ENCODE measurements around the gene STX4. TPM values are rescaled to one million over a fixed set of nuclear protein-coding genes. Genes with fewer than 3 reads are reported as not detected.

The STX4 gene
- total RNA-seq, 1 donor from 2014 or later, result 48.0 TPM

DNA sequence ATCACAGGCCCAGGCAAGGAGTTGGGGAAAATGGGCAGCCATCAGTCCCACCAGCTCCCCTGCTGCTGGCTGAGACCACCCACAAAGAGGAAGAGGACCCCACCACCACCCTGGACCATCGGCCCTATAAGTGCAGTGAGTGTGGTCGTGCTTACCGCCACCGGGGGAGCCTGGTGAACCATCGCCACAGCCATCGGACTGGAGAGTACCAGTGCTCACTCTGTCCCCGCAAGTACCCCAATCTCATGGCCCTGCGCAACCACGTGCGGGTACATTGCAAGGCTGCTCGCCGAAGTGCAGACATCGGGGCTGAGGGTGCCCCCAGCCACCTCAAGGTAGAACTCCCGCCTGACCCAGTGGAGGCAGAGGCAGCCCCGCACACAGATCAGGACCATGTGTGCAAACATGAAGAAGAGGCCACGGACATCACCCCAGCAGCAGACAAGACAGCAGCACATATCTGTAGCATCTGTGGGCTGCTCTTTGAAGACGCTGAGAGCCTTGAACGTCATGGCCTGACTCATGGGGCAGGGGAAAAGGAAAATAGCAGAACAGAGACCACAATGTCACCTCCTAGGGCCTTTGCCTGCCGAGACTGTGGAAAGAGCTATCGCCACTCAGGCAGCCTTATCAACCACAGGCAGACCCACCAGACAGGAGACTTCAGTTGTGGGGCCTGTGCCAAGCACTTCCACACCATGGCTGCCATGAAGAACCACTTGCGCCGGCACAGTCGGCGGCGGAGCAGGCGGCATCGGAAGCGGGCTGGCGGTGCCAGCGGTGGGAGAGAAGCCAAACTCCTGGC, 44.4 kb downstream of the STX4 start:
- peaks cover 14% of the 10 kb centered on the region for H3K36me3 Mint-ChIP-seq (ENCODE audit: low read depth)
- peaks cover 22% of the 10 kb centered on the region for H3K4me1 Mint-ChIP-seq (ENCODE audit: low read depth)
- H3K9me3 Mint-ChIP-seq (ENCODE audit: low read depth), result no peaks in the 10 kb centered on the region
- no peak overlapping the region for H3K4me3 Mint-ChIP-seq (ENCODE audit: unreplicated experiment)
- no peak overlapping the region for H3K27ac Mint-ChIP-seq (ENCODE audit: unreplicated experiment)
- no peaks in the 10 kb centered on the region for H3K27me3 Mint-ChIP-seq (ENCODE audit: low read depth)
- DNase-seq (ENCODE audit: low spot score), result no peak
- TF ChIP-seq, protein P1, sequence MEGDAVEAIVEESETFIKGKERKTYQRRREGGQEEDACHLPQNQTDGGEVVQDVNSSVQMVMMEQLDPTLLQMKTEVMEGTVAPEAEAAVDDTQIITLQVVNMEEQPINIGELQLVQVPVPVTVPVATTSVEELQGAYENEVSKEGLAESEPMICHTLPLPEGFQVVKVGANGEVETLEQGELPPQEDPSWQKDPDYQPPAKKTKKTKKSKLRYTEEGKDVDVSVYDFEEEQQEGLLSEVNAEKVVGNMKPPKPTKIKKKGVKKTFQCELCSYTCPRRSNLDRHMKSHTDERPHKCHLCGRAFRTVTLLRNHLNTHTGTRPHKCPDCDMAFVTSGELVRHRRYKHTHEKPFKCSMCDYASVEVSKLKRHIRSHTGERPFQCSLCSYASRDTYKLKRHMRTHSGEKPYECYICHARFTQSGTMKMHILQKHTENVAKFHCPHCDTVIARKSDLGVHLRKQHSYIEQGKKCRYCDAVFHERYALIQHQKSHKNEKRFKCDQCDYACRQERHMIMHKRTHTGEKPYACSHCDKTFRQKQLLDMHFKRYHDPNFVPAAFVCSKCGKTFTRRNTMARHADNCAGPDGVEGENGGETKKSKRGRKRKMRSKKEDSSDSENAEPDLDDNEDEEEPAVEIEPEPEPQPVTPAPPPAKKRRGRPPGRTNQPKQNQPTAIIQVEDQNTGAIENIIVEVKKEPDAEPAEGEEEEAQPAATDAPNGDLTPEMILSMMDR (IDR thresholded peaks at IDR 0.05), result no peak

DNA sequence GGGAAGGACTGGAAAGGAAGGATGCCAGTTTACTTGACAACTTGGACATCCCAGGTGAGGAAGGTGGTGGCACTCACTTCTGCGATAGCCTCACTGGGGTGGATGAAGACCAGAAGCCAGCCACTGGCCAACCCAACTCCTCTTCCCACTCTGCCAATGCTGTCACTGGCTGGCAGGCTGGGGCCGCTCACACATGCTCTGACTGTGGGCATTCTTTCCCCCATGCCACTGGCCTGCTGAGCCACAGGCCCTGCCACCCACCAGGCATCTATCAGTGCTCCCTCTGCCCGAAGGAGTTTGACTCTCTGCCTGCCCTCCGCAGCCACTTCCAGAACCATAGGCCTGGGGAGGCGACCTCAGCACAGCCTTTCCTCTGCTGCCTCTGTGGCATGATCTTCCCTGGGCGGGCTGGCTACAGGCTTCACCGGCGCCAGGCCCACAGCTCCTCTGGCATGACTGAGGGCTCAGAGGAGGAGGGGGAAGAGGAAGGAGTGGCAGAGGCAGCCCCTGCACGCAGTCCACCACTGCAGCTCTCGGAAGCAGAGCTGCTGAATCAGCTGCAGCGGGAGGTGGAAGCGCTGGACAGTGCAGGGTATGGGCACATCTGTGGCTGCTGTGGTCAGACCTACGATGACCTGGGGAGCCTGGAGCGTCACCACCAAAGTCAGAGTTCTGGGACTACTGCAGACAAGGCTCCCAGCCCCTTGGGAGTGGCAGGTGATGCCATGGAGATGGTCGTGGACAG, 45.4 kb downstream of the STX4 start:
- Mint-ChIP-seq H3K27ac (ENCODE audit: unreplicated experiment) (no peak overlapping the region), H3K4me3 (ENCODE audit: unreplicated experiment) (no peak overlapping the region), H3K27me3 (ENCODE audit: low read depth) (no peaks in the 10 kb centered on the region), H3K4me1 (ENCODE audit: low read depth) (peaks cover 22% of the 10 kb centered on the region), H3K9me3 (ENCODE audit: low read depth) (no peaks in the 10 kb centered on the region), H3K36me3 (ENCODE audit: low read depth) (peaks cover 14% of the 10 kb centered on the region)
- no peak for DNase-seq (ENCODE audit: low spot score)
- TF ChIP-seq, protein P1 (IDR thresholded peaks at IDR 0.05), result no peak

DNA sequence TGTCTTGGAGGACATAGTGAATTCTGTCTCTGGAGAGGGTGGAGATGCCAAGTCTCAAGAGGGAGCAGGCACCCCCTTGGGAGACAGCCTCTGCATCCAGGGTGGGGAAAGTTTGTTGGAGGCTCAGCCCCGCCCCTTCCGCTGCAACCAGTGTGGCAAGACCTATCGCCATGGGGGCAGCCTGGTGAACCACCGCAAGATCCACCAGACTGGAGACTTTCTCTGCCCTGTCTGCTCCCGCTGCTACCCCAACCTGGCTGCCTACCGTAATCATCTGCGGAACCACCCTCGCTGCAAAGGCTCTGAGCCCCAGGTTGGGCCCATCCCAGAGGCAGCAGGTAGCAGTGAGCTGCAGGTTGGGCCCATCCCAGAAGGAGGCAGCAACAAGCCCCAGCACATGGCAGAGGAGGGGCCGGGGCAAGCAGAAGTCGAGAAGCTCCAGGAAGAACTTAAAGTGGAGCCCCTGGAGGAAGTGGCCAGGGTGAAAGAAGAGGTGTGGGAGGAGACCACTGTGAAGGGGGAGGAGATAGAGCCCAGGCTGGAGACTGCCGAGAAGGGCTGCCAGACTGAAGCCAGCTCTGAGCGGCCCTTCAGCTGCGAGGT, 46.1 kb downstream of the STX4 start:
- Mint-ChIP-seq H3K4me1 (ENCODE audit: low read depth) (peaks cover 22% of the 10 kb centered on the region), H3K27me3 (ENCODE audit: low read depth) (no peaks in the 10 kb centered on the region), H3K9me3 (ENCODE audit: low read depth) (no peaks in the 10 kb centered on the region), H3K27ac (ENCODE audit: unreplicated experiment) (no peak overlapping the region), H3K4me3 (ENCODE audit: unreplicated experiment) (no peak overlapping the region), H3K36me3 (ENCODE audit: low read depth) (peaks cover 14% of the 10 kb centered on the region)
- TF ChIP-seq, protein P1 (IDR thresholded peaks at IDR 0.05), result no peak
- no peak for DNase-seq (ENCODE audit: low spot score)

DNA sequence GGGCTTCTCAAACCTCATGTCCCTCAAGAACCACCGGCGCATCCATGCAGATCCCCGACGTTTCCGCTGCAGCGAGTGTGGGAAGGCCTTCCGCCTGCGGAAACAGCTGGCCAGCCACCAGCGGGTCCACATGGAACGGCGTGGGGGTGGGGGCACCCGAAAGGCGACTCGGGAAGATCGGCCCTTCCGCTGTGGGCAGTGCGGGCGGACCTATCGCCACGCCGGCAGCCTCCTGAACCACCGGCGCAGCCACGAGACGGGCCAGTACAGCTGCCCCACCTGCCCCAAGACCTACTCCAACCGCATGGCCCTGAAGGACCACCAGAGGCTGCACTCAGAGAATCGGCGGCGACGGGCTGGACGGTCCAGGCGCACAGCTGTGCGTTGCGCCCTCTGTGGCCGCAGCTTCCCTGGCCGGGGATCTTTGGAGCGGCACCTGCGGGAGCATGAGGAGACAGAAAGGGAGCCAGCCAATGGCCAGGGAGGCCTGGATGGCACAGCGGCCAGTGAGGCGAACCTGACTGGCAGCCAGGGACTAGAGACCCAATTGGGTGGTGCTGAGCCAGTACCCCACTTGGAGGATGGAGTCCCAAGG, 46.8 kb downstream of the STX4 start:
- H3K27me3 Mint-ChIP-seq (ENCODE audit: low read depth), result no peaks in the 10 kb centered on the region
- H3K27ac Mint-ChIP-seq (ENCODE audit: unreplicated experiment), result no peak overlapping the region
- TF ChIP-seq, protein P1 (IDR thresholded peaks at IDR 0.05), result no peak
- peak; percentile 94 for DNase-seq (ENCODE audit: low spot score)
- H3K9me3 Mint-ChIP-seq (ENCODE audit: low read depth), result no peaks in the 10 kb centered on the region
- peaks cover 15% of the 10 kb centered on the region for H3K4me1 Mint-ChIP-seq (ENCODE audit: low read depth)
- no peak overlapping the region for H3K4me3 Mint-ChIP-seq (ENCODE audit: unreplicated experiment)
- H3K36me3 Mint-ChIP-seq (ENCODE audit: low read depth), result peaks cover 14% of the 10 kb centered on the region
